NCI-H446 treated with DMSO at 0.1 percent for 48 hours (cell line): Measurements from ENCODE around the gene LDLRAP1.

Experiments
- DNase-seq: peaks from one replicate; lab custom pipeline; 2025; lab: John Stamatoyannopoulos, UW

The LDLRAP1 gene

DNA sequence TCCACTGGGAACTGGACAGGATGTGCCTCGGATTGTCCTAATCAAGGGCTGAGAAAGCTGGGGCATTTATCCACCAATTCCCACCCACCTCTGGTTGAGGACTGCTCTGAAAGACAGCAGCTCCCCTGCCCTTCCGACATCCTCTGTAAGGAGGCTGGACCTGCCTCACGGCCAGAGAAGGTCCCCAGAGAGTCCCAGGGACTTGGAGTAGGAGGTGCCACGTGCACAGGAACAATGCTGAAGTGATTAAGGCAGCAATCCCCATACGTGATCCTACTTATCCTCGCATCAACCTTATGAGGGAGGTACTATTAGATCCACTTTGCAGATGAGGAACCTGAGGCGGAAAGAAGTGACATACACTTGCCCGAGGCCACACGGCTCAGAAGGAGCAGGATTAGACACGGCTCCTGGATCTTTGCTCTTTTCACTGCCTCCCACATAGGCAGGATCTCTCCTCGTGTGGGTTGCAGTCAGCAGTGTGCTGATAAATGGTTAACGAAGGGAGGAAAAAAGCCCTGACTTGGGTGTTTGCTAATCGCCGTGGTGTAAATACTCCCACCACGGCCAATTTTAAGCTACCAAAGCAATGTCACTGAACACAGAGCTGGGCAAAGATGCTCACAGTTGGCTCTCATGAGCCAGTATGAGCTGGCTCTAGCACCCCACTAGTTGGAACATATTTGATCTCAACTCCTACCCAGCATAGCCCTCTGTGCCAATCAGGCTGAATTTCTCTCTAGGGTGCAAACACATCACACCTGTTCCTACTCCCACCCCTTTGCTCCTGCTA is 18.6 kb upstream of the LDLRAP1 start:
- DNase-seq: no peak

DNA sequence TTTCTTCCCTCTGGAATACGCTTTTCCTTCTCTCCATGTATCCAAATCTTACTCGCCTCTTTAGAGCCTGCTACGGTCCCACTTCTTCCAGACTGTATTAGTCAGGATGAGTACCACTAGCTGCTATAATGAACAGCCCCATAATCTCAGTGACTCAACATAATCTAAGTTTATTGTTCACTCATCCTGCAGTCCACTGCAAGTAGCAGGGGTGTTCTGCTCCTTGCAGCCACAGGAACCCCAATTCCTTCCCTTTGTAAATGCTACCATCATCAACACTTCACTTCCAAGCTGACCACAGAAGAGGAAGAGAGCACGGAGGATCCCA is 18.1 kb upstream of the LDLRAP1 start:
- DNase-seq: no peak

DNA sequence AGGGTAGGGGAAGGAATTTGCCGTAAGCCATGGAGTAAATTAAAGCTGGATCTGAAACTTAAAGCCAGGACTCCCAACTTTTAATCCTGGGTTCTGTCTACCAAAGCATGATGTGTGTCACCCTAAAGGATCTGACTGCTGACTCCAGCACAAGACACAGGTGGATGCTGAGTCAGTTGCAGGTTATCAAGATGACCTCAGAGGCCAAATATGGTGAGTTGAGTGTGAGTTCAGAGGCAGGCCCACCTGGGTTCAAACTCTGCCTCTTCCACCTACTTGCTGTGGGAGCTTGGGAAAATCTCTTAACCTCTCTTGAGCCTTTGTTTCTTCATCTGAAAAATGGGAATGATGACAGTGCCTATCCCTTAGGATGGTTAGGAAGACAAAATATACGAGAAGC is 16.7 kb upstream of the LDLRAP1 start:
- DNase-seq: no peak

DNA sequence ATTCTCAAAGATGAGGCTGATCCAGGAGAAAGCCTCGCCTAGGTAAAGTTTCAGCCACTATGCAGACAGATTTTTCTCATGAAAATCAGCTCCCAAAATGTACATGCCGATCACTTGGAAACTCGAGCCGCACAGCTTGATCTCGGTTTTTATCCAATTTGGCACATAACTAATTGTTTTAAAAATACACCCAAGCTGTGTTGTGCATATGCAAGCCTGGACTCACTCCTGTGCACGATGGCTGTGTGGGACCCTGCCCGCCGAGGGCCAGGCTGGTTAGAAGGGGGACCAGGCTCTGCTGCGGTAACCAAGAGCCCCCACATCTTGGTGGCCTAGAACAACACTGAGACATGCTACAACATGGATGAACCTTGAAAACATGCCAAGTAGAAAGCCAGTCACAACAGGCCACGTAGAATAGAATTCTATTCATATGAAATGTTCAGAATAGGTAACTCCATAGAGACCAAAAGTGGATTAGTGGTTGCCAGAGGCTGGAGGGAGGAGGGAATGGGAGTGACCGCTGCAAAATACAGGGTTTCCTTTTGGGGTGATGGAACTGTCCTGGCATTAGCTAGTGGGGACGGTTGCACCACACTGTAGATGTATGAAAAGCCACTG is 16.1 kb upstream of the LDLRAP1 start:
- DNase-seq: peak; percentile 41

DNA sequence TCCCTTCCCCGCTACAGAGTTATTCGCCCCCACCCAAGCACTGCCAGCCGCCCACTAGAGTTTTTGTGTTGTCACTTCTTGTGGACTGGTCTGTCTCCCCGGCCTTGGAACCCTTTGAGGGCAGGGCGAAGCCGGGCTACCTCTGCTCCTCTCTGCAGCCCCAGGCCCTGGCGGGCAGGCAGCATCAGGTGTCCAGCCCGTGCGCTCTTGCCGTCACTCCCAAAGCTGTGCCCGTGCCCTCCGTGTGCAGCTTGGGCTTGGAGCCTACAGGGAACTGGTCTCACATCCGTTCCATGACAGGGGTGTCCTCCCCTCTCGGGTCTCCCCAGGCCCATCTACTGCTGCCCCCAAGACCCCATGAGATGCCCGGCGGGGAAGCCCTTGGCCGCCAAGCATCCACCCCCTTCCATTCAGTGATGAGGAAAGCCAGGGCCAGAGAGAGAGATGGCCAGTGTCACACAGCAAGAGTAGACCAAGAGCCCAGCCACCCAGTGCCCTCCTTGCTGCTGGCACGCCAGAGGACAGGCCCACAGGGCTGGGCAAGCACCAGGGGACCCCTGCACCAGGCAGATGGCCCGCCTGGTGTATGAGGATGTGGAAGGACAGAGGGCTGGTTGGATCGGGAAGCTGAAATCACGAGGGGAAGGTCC is 15.3 kb upstream of the LDLRAP1 start:
- no peak for DNase-seq

DNA sequence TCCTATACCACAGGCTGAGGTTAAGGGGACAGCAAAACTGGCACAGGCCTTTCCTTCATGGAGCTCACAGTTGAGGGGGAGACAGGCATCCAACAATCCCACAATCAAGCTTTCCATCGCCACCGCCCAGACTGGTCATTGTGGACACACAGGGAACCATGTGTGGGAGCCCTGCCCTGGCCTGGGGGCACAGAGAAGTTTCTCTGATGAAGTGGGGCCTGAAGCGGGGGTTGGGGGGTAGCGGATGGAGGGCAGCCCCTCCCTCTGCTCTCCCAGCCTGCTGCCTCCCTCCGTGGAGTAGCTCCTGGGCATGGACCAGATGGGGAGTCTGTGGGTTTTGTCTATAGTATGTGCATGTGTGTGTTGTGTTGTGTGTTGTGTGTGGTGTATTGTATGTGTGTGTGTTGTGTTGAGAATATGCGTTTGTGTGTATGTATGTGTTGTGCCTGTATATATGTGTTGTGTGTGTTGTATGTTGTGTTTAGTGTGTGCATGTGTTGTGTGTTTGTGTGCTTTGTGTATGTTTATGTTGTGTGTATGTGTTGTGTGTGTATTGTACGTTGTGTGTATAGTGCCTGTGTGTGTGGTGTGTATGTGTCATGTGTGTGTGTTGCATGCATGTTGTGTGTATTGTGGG is 14.4 kb upstream of the LDLRAP1 start:
- no peak for DNase-seq

DNA sequence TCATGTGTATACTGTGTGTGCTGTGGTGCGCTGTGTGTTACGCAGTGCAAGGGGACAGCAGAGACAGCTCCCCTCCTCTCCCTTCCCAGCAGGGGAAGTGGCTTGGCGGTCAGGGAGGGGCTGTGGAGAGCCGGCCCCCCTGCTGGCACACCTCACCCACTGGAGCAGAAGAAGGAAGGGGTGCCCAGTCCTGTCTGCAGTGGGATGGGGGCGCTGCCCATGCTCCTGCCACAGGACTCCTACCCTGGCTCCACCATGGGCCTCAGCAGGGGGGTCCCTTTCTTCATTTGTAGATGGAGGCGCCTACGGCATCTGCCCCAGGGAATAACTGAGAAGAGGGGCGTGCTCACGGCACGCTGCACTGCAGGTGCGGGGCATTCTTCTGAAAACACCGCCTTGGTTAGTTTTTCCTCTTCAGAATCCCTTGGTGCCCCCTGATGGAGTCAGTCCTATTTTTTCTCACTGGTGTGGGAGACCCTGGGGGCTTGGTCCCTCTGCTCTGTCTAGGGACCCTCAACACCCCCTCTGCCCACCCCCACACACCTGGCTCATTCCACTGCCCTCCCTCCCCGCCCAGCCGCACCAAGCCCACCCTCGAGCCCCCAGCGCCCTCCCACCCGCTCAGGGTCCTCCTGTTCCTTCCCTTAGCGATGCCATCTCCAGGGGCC is 13.8 kb upstream of the LDLRAP1 start:
- DNase-seq: no peak

DNA sequence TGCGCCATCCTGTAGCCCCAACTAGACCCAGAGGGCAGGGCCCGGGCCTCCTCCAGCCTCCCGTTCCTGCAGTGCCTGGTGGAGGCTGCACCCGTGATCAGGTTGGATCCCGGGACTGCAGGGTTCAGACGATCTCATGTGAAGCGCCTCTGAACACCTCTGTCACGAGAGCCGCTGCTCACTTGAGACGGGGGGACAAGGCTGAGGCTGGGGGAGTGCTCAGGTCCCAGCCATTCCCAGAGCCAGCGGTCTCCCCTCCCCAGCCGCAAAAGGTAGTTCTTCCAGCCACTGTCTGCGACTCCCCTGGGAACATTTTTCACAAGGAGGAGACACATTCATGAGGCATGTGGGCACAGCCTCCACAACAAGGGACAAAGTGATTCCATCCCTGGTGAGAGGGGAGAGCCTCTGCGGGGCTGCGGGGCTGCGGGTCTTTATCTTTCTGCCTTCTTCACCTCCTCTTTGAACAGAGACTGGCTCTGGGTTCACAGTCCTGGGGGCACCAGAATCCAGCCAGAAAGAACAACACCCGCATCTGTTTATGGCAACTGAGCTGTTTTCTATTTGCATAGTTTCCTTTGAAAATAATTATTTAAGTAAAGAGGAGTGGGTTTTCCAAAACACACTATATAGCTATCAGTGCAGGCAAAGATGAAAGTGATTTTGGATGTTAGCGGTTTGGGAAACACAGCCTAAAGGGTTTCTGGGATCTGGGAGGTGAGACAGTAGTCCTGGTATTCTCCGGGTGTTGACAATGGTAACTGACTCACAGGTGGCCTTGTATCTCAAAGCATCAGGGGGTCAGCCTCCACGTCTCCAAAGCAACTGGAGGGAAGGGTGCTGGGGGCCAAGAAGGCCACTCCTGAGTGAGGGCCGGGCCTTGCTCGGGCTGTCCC is 13.0 kb upstream of the LDLRAP1 start:
- DNase-seq: no peak

DNA sequence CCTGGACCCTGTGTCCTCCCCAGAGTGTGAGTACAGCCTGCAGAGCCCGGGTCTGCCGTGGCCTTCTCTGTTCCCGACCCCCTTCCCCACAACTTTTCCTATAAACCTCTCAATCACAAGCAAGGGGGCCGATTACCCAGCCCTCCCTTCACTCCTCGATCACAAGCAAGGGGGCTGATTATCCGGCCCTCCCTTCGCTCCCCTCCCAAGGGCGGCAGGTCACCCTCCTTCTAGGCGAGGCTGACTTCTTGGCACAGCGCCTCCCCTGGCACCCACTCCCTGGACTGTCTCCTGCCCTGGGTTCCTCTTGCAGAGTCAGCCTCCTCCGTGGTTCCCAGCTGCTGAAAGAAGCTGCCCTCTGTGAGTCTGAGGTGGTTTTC is 12.3 kb upstream of the LDLRAP1 start:
- DNase-seq: no peak

DNA sequence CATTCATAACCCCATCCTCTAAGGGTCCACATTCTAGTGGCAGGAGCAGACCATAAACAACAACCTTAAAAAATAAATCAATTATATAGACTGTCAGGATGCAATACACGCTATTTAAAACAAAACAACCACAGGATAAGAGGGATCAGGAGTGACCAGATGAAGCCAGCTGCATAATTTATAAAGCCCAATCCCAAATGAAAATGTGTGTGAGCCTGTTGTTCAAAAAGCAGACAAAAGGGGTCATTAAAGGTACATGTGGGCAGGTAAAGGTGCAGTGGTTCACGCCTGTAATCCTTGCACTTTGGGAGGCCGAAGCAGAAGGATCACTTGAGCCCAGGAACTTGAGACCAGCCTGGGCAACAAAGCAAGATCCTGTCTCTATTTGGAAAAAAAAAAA is 10.4 kb upstream of the LDLRAP1 start:
- DNase-seq: no peak

DNA sequence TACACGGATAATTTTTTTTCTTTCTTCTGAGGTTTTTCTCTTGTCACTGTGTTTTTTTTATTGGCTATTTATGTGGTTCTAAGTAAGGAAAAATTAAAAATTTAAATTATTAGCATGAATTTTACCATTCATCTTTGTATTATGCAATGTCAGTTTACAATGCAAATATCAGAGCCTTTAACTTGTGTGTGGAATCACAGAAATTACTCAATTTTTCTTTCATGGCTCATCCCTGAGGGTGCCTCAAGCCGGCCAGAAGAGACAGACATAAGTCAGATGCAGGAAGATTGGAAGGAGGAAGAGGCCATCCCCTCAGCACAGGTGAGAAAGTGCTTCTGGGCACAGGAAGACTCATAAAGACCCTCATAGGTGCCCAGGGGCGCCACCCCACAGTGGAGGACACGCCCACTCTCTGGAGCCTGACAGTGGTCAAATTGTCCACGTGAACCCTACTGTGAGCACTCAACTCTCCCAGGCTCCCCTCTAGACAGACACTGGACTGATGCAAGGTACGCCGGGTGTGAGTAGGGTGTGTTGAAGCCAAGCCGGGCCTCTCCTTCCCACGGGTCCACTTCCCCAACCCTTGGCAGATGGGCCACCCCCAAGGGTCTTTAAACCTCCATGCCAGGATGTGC is 9.5 kb upstream of the LDLRAP1 start:
- DNase-seq: no peak

DNA sequence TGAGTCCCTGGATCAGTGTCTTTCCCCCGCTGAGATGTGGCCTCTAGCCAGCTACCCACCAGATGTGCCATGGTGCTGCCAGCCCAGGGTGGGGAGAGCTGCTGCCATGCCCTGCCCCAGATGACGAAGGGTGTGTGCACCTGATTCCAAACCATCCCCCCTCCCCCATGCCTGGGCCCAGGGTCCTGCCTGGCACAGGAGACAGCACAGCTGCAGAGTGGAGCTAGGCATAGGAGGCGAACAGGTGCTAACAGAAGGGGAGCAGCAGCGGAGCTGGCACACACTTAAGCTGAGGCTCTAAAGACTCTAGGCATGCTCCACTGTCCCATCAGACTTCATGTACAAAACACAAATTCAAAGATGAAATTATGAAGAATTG is 9.0 kb upstream of the LDLRAP1 start:
- peak; percentile 93 for DNase-seq

DNA sequence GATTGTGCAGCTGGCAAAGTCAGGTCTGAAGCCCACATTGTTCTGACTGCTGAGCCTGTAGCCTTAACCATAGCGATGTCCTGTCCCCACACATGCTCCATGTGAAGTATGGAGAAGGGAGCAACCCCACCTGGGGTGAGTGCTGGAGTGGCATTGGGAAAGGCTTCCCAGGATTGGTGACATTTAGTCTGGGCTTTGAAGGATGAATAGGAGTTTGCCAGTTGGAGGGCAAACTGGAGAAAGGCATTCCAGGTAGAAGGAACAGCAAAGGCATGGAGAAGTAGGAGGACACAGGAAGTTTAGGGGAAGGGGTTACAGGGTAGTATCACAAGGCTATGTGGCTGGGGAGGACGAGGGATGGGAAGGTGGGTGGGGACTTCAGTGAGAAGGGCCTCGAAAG is 7.3 kb upstream of the LDLRAP1 start:
- no peak for DNase-seq

DNA sequence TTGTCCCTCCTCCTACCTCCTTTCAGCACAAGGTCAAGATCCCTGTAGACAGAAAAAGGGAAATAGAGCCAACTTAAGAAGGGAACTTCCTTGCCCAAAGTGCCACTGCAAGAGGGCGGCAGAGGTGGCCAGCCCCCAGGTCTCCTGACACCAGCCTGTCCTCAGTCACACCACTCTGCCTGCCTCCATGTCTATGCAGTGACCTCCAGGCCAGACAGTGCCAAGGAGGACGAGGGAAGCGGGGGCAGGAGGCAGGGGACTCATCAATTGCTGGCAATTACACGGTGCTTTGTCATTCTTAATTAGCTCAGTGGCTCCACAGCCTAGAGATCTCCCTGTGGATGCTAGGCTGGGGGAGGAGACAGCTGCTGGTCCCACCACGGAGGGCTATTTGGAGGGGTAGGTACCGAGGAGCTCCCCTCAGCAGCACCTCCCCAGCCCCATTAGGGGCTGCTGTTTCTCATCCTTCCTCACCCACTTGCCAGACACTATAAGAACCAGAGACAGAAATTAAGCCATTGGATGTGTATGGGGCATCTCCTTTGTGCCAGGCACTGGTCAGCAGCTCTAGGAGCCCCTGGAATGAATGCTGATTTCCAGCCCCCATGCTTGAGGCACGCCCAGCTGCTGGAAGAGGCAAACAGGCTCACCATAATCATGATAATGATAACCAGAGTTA is 6.1 kb upstream of the LDLRAP1 start:
- DNase-seq: no peak

DNA sequence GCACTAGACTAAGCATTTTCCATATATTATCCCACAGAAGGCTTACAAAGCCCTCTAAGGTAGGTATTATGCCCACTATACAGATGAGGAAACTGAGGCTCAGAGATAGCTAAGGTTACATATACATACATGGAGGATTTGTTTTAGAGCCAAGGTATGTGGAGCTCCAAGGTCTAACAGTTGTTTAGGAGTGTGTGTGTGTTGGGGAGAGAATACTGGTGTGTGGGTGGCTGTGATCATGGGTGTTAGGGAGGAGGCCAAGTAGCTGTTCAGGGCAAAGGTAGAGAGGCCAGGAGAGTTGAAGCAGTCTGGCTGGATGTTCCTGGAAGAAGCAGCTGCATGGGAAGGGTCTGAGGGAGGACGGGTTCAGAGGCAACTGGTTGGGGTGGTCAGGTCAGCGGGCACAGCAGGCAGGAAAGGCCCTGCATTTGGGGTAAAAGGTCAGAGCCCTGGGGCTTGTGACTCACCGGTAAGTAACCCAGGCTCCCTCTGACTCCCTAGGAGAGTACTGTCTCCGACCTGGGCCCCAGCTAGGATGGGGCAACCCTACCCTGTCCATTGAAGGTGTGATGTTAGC is 5.1 kb upstream of the LDLRAP1 start:
- DNase-seq: no peak

DNA sequence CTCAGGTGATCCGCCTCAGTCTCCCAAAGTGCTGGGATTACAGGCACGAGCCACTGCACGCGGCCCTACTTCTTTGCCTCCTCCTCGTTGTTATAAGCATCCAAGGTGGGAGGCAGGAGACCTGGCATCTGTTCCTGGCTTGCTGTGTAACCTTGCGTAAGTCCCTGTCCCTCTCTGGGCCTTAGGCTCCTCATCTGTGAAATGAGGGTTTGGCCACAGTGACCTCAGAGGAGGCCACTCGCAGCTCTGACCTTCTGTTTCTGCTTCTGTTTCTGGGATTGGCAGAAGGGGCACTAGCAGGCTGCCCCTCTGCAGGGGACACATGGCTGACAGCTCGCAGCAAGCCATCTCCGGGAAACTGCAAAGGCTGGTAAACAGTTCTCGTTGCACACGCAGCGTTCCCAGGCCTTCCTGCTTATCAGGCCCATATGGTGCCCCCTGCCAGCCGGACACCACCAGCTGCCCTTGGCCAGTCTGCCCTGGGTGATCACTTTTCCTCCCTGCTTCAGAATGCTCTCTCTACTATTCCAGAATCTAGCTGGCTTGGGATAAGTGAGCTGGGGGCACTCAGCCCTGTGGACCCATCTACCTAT is 2.6 kb upstream of the LDLRAP1 start:
- no peak for DNase-seq

DNA sequence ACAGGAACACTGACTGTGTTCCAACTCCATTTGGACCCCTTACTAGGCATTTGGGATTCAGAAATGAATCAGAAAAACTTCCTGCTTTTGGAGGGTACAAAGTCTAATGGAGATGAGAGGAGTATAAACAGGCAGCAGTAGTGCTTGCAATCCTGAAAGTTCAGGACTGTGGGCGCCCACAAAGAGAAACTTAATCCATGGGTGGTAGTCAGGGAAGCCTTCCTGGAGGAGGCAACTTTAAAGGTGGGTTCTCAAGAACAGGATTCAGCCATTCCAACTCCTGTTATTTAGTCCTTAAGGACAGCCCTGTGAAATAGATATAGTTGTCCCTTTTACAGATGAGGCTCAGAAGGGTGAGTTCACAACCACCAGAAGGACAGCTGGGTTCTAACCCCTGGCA is 2.0 kb upstream of the LDLRAP1 start:
- DNase-seq: no peak

DNA sequence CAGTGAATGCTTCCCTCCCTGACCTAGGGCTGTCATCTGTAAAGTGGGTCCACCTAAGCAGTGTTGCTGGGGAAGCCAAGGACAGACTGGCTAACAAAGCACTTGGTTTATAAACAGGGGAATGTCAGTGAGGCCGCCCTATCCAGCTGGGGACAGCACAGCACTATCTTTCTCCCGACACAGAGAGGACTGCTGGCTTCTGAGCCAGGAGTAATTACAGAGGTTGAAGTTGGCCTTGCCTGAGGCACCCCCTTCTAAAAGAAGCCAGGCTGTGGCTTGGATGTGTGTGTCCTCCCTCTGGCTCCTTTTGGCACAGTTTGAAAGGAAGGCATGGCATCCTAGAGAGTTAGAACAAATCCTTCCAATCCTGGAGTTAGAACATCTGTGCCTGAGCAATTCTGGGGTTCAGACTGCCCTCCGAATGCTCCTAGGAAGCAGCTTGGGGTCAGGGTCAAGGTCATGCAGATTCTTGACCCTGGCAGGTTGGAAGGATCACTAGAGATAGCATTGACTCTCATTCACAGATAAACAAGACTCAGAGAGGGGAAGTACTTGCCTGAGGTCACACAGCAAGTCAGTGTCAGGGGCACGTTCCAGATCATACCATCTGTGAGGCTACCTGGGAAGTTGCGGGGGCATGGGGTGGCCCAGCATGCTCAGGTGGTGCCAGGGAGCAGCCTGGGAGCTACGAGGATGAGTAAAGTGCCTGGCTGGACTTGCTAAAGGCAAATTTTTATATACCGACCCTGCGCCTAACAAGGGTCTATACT is 1.3 kb upstream of the LDLRAP1 start:
- DNase-seq: peak; percentile 6

DNA sequence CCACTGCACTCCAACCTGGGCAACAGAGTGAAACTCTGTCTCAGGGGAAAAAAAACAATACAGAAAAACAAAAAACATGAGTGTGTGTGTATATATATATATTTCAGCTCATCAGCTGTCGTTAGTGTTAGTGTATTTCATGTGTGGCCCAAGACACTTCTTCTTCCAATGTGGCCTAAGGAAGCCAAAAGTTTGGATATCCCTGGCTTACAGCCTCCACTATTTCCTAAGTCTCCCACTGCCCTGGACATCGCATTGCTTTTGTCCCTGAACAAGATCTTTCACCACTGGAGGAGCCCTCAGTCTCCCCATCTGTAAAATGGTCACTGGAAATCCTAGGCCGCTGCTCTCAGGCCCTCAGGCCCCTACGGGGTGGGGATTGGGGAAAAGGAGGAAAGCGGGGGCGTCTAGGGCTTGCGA is 391 bp upstream of the LDLRAP1 start:
- no peak for DNase-seq
